Measurements from ENCODE around the gene SPATA25.

Gene SPATA25

GRCh38 chr20:45845452-45845851, 42.0 kb downstream of the SPATA25 start:
- FAIRE-seq (no peak), DNase-seq (ENCODE audit: extremely low spot score, insufficient read length, low read depth) (no peak)

DNA sequence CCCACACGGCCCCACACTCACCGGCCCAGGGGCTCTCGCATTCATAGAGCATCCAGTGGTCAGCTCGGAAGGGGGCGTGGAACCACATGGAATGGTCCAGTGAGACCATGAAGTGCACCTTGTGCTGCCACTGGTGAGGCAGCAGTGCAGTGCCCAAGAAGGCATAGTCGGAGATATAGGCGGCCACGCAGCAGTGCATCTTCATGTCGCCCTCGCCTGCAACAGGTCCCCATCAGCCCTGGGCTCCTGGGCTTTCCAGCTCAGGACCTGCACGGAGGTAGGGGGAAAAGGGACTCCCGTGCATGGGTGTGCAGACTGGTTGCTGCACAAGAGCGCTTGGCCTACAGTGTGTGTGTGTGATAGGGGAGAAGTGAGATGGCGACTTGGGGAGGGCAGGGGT, 43.9 kb downstream of the SPATA25 start:
- FAIRE-seq (no peak), DNase-seq (ENCODE audit: extremely low spot score, insufficient read length, low read depth) (no peak)

- DNase-seq (ENCODE audit: extremely low spot score, insufficient read length, low read depth) (no peak), FAIRE-seq (peak; percentile 84)
Observed at GRCh38 chr20:45842169-45842812, 45.1 kb downstream of the SPATA25 start.

- DNase-seq (ENCODE audit: extremely low spot score, insufficient read length, low read depth) (no peak), FAIRE-seq (no peak)
Observed at GRCh38 chr20:45841407-45842129, 45.9 kb downstream of the SPATA25 start.

GRCh38 chr20:45840700-45841198, 46.7 kb downstream of the SPATA25 start:
- DNase-seq (ENCODE audit: extremely low spot score, insufficient read length, low read depth) (no peak), FAIRE-seq (no peak)

DNA sequence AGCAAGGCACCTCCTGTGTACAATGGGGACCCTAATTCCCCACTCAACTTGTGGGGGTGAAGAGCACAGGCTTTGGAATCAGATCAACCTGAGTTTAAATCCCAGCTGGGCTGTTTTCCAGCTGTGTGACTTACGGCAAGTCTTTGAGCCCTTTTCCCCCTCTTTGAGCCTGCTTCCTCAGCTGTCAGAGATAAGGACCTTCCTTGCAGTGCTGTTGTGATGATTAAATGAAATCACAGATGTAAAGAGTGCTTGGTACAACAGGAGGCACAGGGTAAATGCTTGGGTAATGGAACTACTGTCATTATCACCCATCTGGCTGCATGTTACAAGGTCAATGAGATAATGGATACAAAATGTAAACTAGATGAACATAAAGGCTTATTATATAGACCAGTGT, 50.6 kb downstream of the SPATA25 start:
- FAIRE-seq = no peak
- DNase-seq (ENCODE audit: extremely low spot score, insufficient read length, low read depth) = no peak

Measured in GM18507 (cell line).